GM18498 (cell line): ENCODE data around the gene GDPD5.

ENCODE experiments used
- ATAC-seq: cut with Tn5 transposase; IDR thresholded peaks from one replicate; pipeline ENCODE4 v1.9.1; 2021; ENCODE audit warnings: mild to moderate bottlenecking, moderate library complexity; ENCODE audit not compliant: unreplicated experiment

The GDPD5 gene

GRCh38 chr11:75406338-75406777, 119.4 kb downstream of the GDPD5 start:
- ATAC-seq, result no peak

- no peak for ATAC-seq
Measured at GRCh38 chr11:75403983-75404658, 121.6 kb downstream of the GDPD5 start.

GRCh38 chr11:75403037-75403436, 122.7 kb downstream of the GDPD5 start:
- ATAC-seq, result no peak

GRCh38 chr11:75402002-75402773, 123.6 kb downstream of the GDPD5 start:
- ATAC-seq, result no peak

- no peak for ATAC-seq
Measured at GRCh38 chr11:75400146-75400865, 125.4 kb downstream of the GDPD5 start.

- peak; percentile 93 for ATAC-seq
Measured at GRCh38 chr11:75399344-75400145, 126.2 kb downstream of the GDPD5 start, which contains the start of gene RPS3. Gene RPS3 (plus strand): TSS chr11:75399518. CDS start chr11:75399548, 30 bp downstream.

GRCh38 chr11:75398906-75399305, 126.8 kb downstream of the GDPD5 start:
- ATAC-seq, result no peak

- ATAC-seq, result no peak
Measured at GRCh38 chr11:75394085-75394840, 131.5 kb downstream of the GDPD5 start.

GRCh38 chr11:75389925-75390324, 135.8 kb downstream of the GDPD5 start:
- ATAC-seq, result no peak

GRCh38 chr11:75389276-75389605, 136.5 kb downstream of the GDPD5 start:
- no peak for ATAC-seq

GRCh38 chr11:75388386-75389275, 137.1 kb downstream of the GDPD5 start:
- ATAC-seq, result peak; percentile 52

- no peak for ATAC-seq
Measured at GRCh38 chr11:75387736-75388294, 137.9 kb downstream of the GDPD5 start.

- no peak for ATAC-seq
Measured at GRCh38 chr11:75386942-75387630, 138.7 kb downstream of the GDPD5 start.
